GM10266 (cell line): Measurements from ENCODE around the gene CD274.
"Not testable (repeated sequence)": the region's sequence is repeated elsewhere in the genome, so short reads cannot be mapped to it uniquely, and the experiment has no call there.

Experiments
- DNase-seq: peaks from one replicate; pipeline ENCODE4 v3.0.0; 2012; ENCODE audit errors: extremely low spot score
- TF ChIP-seq, protein P1 (sequence below): IDR thresholded peaks from 2 replicates; pipeline ENCODE4 v1.5.1; 2012; ENCODE audit warnings: mild to moderate bottlenecking, low read depth; ENCODE audit not compliant: control insufficient read depth, insufficient read depth; ENCODE audit errors: missing control alignments

The CD274 gene

DNA sequence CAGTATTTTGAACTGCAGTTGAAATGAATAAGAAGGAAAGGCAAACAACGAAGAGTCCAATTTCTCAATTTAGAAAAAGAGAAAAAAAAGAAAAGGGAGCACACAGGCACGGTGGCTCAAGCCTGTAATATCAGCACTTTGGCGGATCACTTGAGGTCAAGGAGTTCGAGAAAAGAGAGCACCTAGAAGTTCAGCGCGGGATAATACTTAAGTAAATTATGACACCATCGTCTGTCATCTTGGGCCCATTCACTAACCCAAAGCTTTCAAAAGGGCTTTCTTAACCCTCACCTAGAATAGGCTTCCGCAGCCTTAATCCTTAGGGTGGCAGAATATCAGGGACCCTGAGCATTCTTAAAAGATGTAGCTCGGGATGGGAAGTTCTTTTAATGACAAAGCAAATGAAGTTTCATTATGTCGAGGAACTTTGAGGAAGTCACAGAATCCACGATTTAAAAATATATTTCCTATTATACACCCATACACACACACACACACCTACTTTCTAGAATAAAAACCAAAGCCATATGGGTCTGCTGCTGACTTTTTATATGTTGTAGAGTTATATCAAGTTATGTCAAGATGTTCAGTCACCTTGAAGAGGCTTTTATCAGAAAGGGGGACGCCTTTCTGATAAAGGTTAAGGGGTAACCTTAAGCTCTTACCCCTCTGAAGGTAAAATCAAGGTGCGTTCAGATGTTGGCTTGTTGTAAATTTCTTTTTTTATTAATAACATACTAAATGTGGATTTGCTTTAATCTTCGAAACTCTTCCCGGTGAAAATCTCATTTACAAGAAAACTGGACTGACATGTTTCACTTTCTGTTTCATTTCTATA is 602 bp upstream of the CD274 start:
- TF ChIP-seq, protein P1, sequence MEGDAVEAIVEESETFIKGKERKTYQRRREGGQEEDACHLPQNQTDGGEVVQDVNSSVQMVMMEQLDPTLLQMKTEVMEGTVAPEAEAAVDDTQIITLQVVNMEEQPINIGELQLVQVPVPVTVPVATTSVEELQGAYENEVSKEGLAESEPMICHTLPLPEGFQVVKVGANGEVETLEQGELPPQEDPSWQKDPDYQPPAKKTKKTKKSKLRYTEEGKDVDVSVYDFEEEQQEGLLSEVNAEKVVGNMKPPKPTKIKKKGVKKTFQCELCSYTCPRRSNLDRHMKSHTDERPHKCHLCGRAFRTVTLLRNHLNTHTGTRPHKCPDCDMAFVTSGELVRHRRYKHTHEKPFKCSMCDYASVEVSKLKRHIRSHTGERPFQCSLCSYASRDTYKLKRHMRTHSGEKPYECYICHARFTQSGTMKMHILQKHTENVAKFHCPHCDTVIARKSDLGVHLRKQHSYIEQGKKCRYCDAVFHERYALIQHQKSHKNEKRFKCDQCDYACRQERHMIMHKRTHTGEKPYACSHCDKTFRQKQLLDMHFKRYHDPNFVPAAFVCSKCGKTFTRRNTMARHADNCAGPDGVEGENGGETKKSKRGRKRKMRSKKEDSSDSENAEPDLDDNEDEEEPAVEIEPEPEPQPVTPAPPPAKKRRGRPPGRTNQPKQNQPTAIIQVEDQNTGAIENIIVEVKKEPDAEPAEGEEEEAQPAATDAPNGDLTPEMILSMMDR: no peak
- no peak for DNase-seq

DNA sequence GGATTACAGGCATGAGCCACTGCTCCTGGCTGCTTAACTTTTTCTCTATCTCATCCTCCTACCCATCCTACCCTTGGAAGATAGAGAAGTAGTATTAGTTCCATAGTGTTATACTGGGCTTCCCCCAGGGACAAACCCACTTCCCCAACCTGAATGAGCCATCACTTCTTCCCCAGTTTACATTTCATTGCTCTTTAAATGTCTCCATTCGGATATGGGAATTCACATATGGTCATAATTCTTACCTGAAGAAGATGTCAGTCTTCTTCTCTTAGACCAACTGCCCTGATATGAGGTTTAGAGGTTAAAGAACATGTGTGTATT is 1.9 kb downstream of the CD274 start:
- TF ChIP-seq, protein P1: no peak

DNA sequence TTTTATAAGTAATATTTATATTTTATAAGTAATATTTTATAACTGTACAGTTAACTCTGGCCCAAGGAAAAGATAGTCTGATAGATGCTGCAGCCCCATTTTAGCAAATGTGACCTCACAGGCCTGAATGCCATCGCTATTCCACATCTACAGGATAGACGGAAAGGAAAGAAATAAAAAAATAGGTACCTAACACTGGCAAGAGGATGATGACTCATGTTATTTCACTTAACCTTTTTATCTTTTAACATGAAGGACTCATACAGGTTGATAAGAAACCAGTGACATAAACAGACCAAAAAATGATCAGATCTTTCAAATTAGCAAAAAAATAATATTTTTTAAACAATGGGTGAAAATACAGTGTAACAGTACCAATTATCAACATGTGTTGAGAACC is 2.7 kb downstream of the CD274 start:
- DNase-seq: no peak
- TF ChIP-seq, protein P1: no peak

More for the DNA sequence above, 1.9 kb downstream of the CD274 start:
- no peak for DNase-seq

DNA sequence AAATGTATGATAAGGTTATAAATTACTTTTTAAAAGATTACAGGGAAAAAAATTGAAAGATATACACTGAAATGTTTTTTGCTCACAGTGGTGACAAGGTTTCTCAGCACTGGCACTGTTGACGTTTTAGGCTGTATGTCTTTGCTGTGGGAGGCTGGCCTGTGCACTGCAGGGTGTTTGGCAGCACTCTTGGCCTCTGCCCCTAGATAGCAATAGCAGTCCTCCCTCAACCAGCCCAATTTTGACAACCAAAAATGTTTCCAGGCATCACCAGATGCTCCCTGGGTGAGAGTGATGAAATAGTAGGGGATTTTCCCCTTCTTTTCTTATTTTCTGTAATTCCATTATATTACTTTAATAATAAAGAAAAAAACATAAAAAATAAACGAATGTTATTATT is 3.3 kb downstream of the CD274 start:
- TF ChIP-seq, protein P1: no peak
- no peak for DNase-seq

DNA sequence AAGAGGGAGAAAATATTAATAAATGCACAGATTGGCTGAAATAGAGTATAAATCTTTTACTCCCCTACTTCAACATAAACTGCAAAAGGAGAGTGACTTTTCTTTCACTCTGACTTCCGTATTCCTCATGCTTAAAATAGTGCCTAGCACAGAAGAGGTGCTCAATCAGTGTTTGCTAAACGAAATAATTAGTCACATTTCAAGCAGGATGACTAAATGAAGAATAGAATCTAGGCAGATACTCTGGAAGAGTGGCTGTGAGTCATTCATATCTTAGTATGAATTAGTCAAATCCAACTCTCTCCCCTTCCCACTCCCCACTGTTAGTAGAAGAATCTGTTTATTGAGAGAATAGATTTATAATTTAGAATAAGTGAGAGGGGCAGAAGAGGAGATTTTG is 4.8 kb downstream of the CD274 start:
- no peak for DNase-seq
- TF ChIP-seq, protein P1: no peak

DNA sequence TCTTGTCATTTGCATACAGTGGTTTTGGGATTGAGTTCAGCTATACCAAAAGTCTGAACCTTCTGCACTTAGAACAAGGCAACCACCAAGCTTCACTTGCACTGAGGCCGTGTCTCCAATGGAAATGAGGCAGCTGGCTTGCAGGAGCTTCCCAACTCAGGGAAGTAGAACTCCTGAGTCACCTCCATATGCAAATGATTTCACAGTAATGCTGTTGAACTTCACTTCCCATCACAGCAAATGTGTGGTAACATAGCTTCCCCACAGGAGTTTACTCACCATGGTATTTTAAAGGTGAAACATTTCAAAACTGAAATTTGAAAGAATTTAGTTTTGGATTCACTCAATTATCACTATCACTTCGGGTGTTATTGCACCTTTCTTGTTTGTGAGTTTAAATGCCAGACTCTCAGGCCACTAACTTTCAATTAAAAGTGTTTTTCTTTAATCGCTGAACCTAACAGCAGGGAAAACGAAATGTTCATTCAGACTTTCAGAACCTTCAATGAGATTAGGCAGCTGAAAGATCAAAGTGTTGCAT is 9.0 kb downstream of the CD274 start:
- peak; percentile 42 for DNase-seq
- TF ChIP-seq, protein P1: no peak

DNA sequence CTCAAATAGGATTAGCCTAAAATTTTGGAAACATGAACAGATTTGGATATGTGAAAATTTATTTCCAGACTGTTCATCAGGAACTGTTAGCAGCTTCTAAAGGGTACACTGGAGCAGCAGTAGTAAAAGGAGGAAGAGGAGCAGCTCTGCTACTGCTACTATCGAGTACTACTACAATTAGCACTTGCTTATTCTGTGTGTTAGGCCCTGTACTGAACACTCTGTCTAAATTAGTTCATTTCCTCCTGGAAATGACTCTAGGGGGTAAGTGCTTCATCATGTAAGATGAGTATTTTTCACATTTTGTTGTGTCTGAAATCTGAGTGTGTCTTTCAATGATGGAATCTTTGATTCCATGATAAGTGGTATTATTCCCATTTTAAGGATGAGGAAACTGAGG is 9.8 kb downstream of the CD274 start:
- TF ChIP-seq, protein P1: no peak
- DNase-seq: no peak

DNA sequence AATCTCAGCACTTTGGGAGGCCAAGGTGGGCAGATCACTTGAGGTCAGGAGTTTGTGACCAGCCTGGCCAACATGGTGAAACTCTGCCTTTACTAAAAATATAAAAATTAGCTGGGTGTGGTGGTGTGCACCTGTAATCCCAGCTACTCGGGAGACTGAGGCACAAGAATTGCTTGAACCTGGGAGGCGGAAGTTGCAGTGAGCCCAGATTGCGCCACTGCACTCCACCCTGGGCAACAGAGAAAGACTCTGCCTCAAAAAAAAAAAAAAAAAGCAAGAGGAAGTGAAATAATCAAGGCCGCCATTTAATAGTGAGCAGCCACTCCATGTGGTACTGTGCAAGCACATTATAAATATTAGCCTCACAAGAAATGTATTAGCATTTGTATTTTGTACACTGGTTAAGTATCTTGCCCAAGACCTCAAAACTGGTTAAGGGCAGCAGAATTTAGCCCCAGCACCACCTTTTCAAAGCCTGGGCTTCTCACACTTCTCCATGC is 14.5 kb downstream of the CD274 start:
- DNase-seq: not testable (repeated sequence)
